HEK293 (cell line): ENCODE measurements around the gene PSD2.

Source experiments
- MZF1 ChIP-seq: fragments of 450-650 bp; formaldehyde crosslinking; IDR thresholded peaks from 2 replicates; pipeline ENCODE4 v1.5.1; 2017; ENCODE audit warnings: missing biosample characterization, missing genetic modification characterization, borderline replicate concordance
- SP2 ChIP-seq: fragments of 450-650 bp; formaldehyde crosslinking; IDR thresholded peaks from 2 replicates; pipeline ENCODE4 v1.5.1; 2016; ENCODE audit warnings: missing biosample characterization, missing genetic modification characterization
- ZNF341 ChIP-seq: fragments of 450-650 bp; formaldehyde crosslinking; IDR thresholded peaks from 2 replicates; pipeline ENCODE4; 2016; ENCODE audit warnings: low read depth, missing biosample characterization, missing genetic modification characterization
- ZNF660 ChIP-seq: fragments of 450-650 bp; IDR thresholded peaks from 2 replicates; pipeline ENCODE4 v1.5.1; 2018; ENCODE audit warnings: missing biosample characterization, mild to moderate bottlenecking, missing genetic modification characterization
- ZNF664 ChIP-seq: fragments of 450-650 bp; formaldehyde crosslinking; IDR thresholded peaks from 2 replicates; pipeline ENCODE4 v1.5.1; 2016; ENCODE audit warnings: missing biosample characterization, missing genetic modification characterization
- ZNF785 ChIP-seq: fragments of 450-650 bp; formaldehyde crosslinking; IDR thresholded peaks from 2 replicates; pipeline ENCODE4 v1.5.1; 2016; ENCODE audit warnings: missing biosample characterization, missing genetic modification characterization
- TF ChIP-seq, protein P1 (sequence below): fragments of 450-650 bp; formaldehyde crosslinking; IDR thresholded peaks from 2 replicates; pipeline ENCODE4 v1.5.1; 2016; ENCODE audit warnings: missing biosample characterization, missing genetic modification characterization
- TF ChIP-seq, protein P2 (sequence below): fragments of 450-650 bp; formaldehyde crosslinking; IDR thresholded peaks from 2 replicates; pipeline ENCODE4 v1.5.1; 2016; ENCODE audit warnings: missing biosample characterization, missing genetic modification characterization
- TF ChIP-seq, protein P3 (sequence below): fragments of 450-650 bp; formaldehyde crosslinking; IDR thresholded peaks from 2 replicates; pipeline ENCODE4 v1.5.1; 2016; ENCODE audit warnings: missing biosample characterization, missing genetic modification characterization

DNA sequence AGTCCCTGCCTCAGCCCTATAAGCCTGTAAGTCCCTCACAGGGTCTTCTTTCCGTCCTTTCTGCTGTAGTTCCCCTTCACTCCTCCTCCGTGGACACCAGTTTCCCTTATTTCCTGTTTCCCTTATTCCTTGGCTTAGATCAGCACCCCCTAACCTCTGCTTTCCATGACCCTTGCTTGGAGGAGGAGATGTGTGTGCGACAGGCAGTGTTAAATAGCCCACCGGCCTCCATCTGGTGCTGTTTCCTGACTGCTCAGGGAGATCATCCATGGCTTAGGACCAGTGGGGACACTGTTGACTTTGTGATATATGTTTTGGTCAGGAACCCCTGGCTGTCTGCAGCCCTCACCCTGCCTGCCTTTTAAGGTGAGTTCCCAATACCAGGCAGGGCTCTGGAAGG, 34.1 kb upstream of the PSD2 start:
- TF ChIP-seq, protein P1, sequence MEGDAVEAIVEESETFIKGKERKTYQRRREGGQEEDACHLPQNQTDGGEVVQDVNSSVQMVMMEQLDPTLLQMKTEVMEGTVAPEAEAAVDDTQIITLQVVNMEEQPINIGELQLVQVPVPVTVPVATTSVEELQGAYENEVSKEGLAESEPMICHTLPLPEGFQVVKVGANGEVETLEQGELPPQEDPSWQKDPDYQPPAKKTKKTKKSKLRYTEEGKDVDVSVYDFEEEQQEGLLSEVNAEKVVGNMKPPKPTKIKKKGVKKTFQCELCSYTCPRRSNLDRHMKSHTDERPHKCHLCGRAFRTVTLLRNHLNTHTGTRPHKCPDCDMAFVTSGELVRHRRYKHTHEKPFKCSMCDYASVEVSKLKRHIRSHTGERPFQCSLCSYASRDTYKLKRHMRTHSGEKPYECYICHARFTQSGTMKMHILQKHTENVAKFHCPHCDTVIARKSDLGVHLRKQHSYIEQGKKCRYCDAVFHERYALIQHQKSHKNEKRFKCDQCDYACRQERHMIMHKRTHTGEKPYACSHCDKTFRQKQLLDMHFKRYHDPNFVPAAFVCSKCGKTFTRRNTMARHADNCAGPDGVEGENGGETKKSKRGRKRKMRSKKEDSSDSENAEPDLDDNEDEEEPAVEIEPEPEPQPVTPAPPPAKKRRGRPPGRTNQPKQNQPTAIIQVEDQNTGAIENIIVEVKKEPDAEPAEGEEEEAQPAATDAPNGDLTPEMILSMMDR: no peak
- no peak for TF ChIP-seq MZF1 (tag by site-specific recombination)
- no peak for TF ChIP-seq ZNF341 (tag by site-specific recombination)
- no peak for TF ChIP-seq SP2 (tag by site-specific recombination)
- TF ChIP-seq ZNF785 (tag by site-specific recombination): no peak
- TF ChIP-seq, protein P2, sequence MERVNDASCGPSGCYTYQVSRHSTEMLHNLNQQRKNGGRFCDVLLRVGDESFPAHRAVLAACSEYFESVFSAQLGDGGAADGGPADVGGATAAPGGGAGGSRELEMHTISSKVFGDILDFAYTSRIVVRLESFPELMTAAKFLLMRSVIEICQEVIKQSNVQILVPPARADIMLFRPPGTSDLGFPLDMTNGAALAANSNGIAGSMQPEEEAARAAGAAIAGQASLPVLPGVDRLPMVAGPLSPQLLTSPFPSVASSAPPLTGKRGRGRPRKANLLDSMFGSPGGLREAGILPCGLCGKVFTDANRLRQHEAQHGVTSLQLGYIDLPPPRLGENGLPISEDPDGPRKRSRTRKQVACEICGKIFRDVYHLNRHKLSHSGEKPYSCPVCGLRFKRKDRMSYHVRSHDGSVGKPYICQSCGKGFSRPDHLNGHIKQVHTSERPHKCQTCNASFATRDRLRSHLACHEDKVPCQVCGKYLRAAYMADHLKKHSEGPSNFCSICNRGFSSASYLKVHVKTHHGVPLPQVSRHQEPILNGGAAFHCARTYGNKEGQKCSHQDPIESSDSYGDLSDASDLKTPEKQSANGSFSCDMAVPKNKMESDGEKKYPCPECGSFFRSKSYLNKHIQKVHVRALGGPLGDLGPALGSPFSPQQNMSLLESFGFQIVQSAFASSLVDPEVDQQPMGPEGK: no peak
- TF ChIP-seq ZNF660 (tag by site-specific recombination): no peak
- TF ChIP-seq ZNF664 (tag by site-specific recombination): no peak
- TF ChIP-seq, protein P3, sequence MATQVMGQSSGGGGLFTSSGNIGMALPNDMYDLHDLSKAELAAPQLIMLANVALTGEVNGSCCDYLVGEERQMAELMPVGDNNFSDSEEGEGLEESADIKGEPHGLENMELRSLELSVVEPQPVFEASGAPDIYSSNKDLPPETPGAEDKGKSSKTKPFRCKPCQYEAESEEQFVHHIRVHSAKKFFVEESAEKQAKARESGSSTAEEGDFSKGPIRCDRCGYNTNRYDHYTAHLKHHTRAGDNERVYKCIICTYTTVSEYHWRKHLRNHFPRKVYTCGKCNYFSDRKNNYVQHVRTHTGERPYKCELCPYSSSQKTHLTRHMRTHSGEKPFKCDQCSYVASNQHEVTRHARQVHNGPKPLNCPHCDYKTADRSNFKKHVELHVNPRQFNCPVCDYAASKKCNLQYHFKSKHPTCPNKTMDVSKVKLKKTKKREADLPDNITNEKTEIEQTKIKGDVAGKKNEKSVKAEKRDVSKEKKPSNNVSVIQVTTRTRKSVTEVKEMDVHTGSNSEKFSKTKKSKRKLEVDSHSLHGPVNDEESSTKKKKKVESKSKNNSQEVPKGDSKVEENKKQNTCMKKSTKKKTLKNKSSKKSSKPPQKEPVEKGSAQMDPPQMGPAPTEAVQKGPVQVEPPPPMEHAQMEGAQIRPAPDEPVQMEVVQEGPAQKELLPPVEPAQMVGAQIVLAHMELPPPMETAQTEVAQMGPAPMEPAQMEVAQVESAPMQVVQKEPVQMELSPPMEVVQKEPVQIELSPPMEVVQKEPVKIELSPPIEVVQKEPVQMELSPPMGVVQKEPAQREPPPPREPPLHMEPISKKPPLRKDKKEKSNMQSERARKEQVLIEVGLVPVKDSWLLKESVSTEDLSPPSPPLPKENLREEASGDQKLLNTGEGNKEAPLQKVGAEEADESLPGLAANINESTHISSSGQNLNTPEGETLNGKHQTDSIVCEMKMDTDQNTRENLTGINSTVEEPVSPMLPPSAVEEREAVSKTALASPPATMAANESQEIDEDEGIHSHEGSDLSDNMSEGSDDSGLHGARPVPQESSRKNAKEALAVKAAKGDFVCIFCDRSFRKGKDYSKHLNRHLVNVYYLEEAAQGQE: no peak
